AG04449 (cell line): ENCODE data around the gene NTMT1.

Source experiments
- CTCF ChIA-PET: fragments of 350-600 bp; formaldehyde crosslinking; extraction: SDS; loops from one replicate; lab custom pipeline; 2021; ENCODE audit warnings: antibody characterized with exemption; lab: Yijun Ruan, JAX
- POLR2A ChIA-PET: fragments of 400-600, 350-600 bp; formaldehyde crosslinking; extraction: SDS; loops from one replicate; lab custom pipeline; 2020; ENCODE audit warnings: antibody characterized with exemption, inconsistent platforms; lab: Yijun Ruan, JAX
- DNase-seq: peaks from one replicate; pipeline ENCODE4 v3.0.0-alpha.2; 2010; ENCODE audit warnings: low read depth, low spot score
- H3K4me3 ChIP-seq: 2 replicates; pipeline ENCODE4 v1.5.1; 2011; ENCODE audit warnings: low read depth, mild to moderate bottlenecking, control low read depth, low read length
- CTCF ChIP-seq: IDR thresholded peaks from one replicate; pipeline ENCODE4 v1.5.1; 2011; ENCODE audit warnings: mild to moderate bottlenecking, moderate library complexity, low read length, control low read depth, inconsistent platforms; ENCODE audit not compliant: insufficient read depth; ENCODE audit errors: missing control alignments

The NTMT1 gene

GRCh38 chr9:129608561-129609481 lies 17.1 kb upstream of the NTMT1 start:
- POLR2A ChIA-PET, result interaction anchor here (0.7 to 4.0 kb wide), 11 partner anchors 34 to 469 kb away, joined by 3 to 17 read pairs (median 4); partner anchors contain the start of gene IER5L
- no peak for DNase-seq
- CTCF ChIA-PET, result interaction anchor here (0.7 to 6.1 kb wide), 14 partner anchors 15 to 615 kb away, joined by 3 to 89 read pairs (median 5); partner anchors contain the start of gene NTMT1
- H3K4me3 ChIP-seq, result no peak overlapping the region
- TF ChIP-seq CTCF, result no peak

- POLR2A ChIA-PET, result interaction anchor here (0.8 to 4.0 kb wide), 7 partner anchors 35 to 470 kb away, joined by 3 to 17 read pairs (median 6); partner anchors contain the start of gene IER5L
- TF ChIP-seq CTCF, result no peak
- peak overlapping the region; percentile 61 for H3K4me3 ChIP-seq
- CTCF ChIA-PET, result interaction anchor here (0.9 to 6.1 kb wide), 8 partner anchors 14 to 478 kb away, joined by 3 to 89 read pairs (median 14); no protein-coding TSS in a partner anchor
- DNase-seq, result no peak
Measured at GRCh38 chr9:129609486-129610212, 16.3 kb upstream of the NTMT1 start.

- CTCF ChIA-PET, result interaction anchor here (1.9 kb wide), 1 partner anchor 436 kb away, joined by 16 read pairs; no protein-coding TSS in a partner anchor
- TF ChIP-seq CTCF, result no peak
- no peak for DNase-seq
- H3K4me3 ChIP-seq, result peak overlapping the region; percentile 61
- POLR2A ChIA-PET, result interaction anchor here (4.0 kb wide), 1 partner anchor 432 kb away, joined by 17 read pairs; the partner anchor contains the start of gene IER5L
Measured at GRCh38 chr9:129610213-129610472, 15.8 kb upstream of the NTMT1 start.

- ChIA-PET POLR2A (interaction anchor here (0.6 to 4.0 kb wide), 3 partner anchors 430 to 479 kb away, joined by 4 to 17 read pairs (median 6); partner anchors contain the start of gene IER5L), CTCF (interaction anchor here (0.6 to 7.8 kb wide), 46 partner anchors 9 to 508 kb away, joined by 3 to 286 read pairs (median 3); partner anchors contain the start of genes C9orf50 and NTMT1)
- H3K4me3 ChIP-seq, result peak overlapping the region; percentile 66
- peak; percentile 86 for TF ChIP-seq CTCF
- no peak for DNase-seq
Measured at GRCh38 chr9:129610473-129611306, 15.3 kb upstream of the NTMT1 start.

- CTCF ChIA-PET, result interaction anchor here (0.6 to 7.8 kb wide), 45 partner anchors 10 to 508 kb away, joined by 3 to 286 read pairs (median 3); partner anchors contain the start of genes C9orf50 and NTMT1
Measured at GRCh38 chr9:129611307-129611800, 14.6 kb upstream of the NTMT1 start.

More at GRCh38 chr9:129611307-129611800, 14.6 kb upstream of the NTMT1 start:
- POLR2A ChIA-PET, result interaction anchor here (0.6 to 4.0 kb wide), 2 partner anchors 433 to 480 kb away, joined by 4 to 17 read pairs; partner anchors contain the start of gene IER5L
- H3K4me3 ChIP-seq, result peak overlapping the region; percentile 18
- no peak for DNase-seq
- TF ChIP-seq CTCF, result no peak
